HCT116 (cell line): ENCODE measurements around the gene CDH16.

Source experiments
- EZH2 ChIP-seq: fragments of 200-600 bp; sonication (generic); IDR thresholded peaks from 2 replicates; pipeline ENCODE4 v1.6.1; 2017; ENCODE audit warnings: antibody characterized with exemption, mixed run types
- RAD21 ChIP-seq: IDR thresholded peaks from 2 replicates; pipeline ENCODE4 v1.6.1; 2012; ENCODE audit warnings: low read depth, mild to moderate bottlenecking
- SP1 ChIP-seq: IDR thresholded peaks from 2 replicates; pipeline ENCODE4 v1.6.1; 2012; ENCODE audit warnings: low read depth
- SRF ChIP-seq: IDR thresholded peaks from 2 replicates; pipeline ENCODE4 v1.6.1; 2012; ENCODE audit warnings: low read depth
- TF ChIP-seq, protein P1 (sequence below), 3 experiments: fragments of 200-600 bp in 1 of 3; sonication (generic) in 1 of 3; IDR thresholded peaks in 2 of 3; conservative IDR thresholded peaks in 1 of 3; 2 replicates each; pipeline ENCODE4 v1.5.1; 2012 to 2017; ENCODE audit warnings: low read depth in 2 of 3, low read length in 2 of 3, antibody characterized with exemption in 1 of 3, borderline replicate concordance in 1 of 3, control low read depth in 1 of 3, mild to moderate bottlenecking in 1 of 3, mixed read lengths in 1 of 3, mixed run types in 1 of 3, moderate library complexity in 1 of 3; ENCODE audit not compliant: insufficient read depth in 1 of 3
- TF ChIP-seq, protein P2 (sequence below): IDR thresholded peaks from 2 replicates; pipeline ENCODE4 v1.6.1; 2012

DNA sequence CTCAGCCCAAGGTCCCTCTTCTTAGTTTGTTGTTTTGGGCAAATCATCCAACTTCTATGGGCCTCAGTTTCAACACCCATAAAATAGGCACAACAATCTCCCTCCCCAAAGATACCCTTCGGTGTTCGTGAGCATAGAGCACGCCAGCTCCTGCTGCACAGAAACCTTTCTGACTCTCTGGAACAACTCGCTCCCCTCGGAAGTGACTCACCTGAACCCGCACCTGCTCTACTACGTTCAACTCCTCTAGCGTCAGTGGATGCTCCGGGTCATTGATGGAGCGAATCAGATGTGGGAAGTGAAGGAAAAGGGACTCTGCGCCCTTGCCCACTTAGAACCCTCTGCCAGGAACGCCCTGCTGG is 15.1 kb upstream of the CDH16 start:
- no peak for TF ChIP-seq EZH2
- TF ChIP-seq RAD21 = no peak
- TF ChIP-seq, protein P1, sequence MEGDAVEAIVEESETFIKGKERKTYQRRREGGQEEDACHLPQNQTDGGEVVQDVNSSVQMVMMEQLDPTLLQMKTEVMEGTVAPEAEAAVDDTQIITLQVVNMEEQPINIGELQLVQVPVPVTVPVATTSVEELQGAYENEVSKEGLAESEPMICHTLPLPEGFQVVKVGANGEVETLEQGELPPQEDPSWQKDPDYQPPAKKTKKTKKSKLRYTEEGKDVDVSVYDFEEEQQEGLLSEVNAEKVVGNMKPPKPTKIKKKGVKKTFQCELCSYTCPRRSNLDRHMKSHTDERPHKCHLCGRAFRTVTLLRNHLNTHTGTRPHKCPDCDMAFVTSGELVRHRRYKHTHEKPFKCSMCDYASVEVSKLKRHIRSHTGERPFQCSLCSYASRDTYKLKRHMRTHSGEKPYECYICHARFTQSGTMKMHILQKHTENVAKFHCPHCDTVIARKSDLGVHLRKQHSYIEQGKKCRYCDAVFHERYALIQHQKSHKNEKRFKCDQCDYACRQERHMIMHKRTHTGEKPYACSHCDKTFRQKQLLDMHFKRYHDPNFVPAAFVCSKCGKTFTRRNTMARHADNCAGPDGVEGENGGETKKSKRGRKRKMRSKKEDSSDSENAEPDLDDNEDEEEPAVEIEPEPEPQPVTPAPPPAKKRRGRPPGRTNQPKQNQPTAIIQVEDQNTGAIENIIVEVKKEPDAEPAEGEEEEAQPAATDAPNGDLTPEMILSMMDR (IDR thresholded peaks at IDR 0.05 in 2 of 3, conservative IDR thresholded peaks at IDR 0.05 in 1 of 3; ENCODE audit: borderline replicate concordance in 1 of 3, insufficient read depth in 1 of 3, low read depth in 2 of 3, low read length in 2 of 3) = no peak
- TF ChIP-seq, protein P2, sequence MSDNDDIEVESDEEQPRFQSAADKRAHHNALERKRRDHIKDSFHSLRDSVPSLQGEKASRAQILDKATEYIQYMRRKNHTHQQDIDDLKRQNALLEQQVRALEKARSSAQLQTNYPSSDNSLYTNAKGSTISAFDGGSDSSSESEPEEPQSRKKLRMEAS = no peak
- no peak for TF ChIP-seq SRF
- TF ChIP-seq SP1 = no peak
